OCI-LY7 (cell line): ENCODE results near the gene CD81. TPM values are rescaled to one million over a fixed set of nuclear protein-coding genes. Genes with fewer than 3 reads are reported as not detected.

Experiments
- BruUV-seq: library from RNA; stranded (reverse); fragments of 400-500 nt; replicated peaks from 2 replicates; lab custom pipeline; 2021; lab: Mats Ljungman, UMichigan
- CTCF ChIA-PET: fragments of 300-600 bp; sonication (Branson Sonifier 250); formaldehyde crosslinking; loops from one replicate; lab custom pipeline; 2022; ENCODE audit warnings: antibody characterized with exemption; ENCODE audit not compliant: unreplicated experiment; lab: Charles Lee
- POLR2A ChIA-PET: fragments of 300-600 bp; sonication (Branson Sonifier 250); formaldehyde crosslinking; loops from one replicate; lab custom pipeline; 2022; ENCODE audit warnings: antibody characterized with exemption; lab: Charles Lee
- DNase-seq: peaks from one replicate; pipeline ENCODE4 v3.0.0-alpha.2; 2015; ENCODE audit warnings: low spot score
- H2AFZ ChIP-seq: fragments of 200-600 bp; sonication (generic), shearing (Covaris generic); 2 replicates; pipeline ENCODE4 v1.6.1; 2014; ENCODE audit warnings: mild to moderate bottlenecking, antibody characterized with exemption, low read length, moderate library complexity
- H3K27ac ChIP-seq: fragments of 200-600 bp; sonication (generic); 2 replicates; pipeline ENCODE4 v1.5.1; 2014; ENCODE audit warnings: mixed run types, low read depth, mild to moderate bottlenecking, moderate library complexity, low read length, inconsistent platforms; ENCODE audit not compliant: poor library complexity, severe bottlenecking
- H3K36me3 ChIP-seq: fragments of 200-600 bp; sonication (generic); 2 replicates; pipeline ENCODE4 v1.6.1; 2014; ENCODE audit warnings: mild to moderate bottlenecking, antibody characterized with exemption, low read length, moderate library complexity, mixed read lengths; ENCODE audit not compliant: insufficient read depth
- H3K4me1 ChIP-seq: fragments of 200-600 bp; sonication (generic); 2 replicates; pipeline ENCODE4 v1.5.1; 2014; ENCODE audit warnings: mild to moderate bottlenecking, low read length; ENCODE audit not compliant: insufficient read depth, poor library complexity, severe bottlenecking
- H3K4me2 ChIP-seq: fragments of 200-600 bp; sonication (generic); 2 replicates; pipeline ENCODE4 v1.6.1; 2014; ENCODE audit warnings: mild to moderate bottlenecking, low read length
- H3K4me3 ChIP-seq: fragments of 200-600 bp; sonication (generic); 2 replicates; pipeline ENCODE4 v1.5.1; 2014; ENCODE audit warnings: mild to moderate bottlenecking, low read depth, low read length; ENCODE audit not compliant: poor library complexity, severe bottlenecking
- H3K79me2 ChIP-seq: fragments of 200-600 bp; sonication (generic); 2 replicates; pipeline ENCODE4 v1.6.1; 2016; ENCODE audit warnings: low read depth, mild to moderate bottlenecking, low read length, moderate library complexity, mixed read lengths; ENCODE audit not compliant: insufficient read depth
- H3K9me2 ChIP-seq: fragments of 200-600 bp; sonication (generic); 2 replicates; pipeline ENCODE4 v1.6.1; 2016; ENCODE audit warnings: mild to moderate bottlenecking, low read length, mixed read lengths; ENCODE audit not compliant: insufficient read depth
- H3K9me3 ChIP-seq: fragments of 200-600 bp; sonication (generic); 2 replicates; pipeline ENCODE4 v1.6.1; 2014; ENCODE audit warnings: mild to moderate bottlenecking, mixed run types, low read length, mixed read lengths
- H4K20me1 ChIP-seq: fragments of 200-600 bp; sonication (generic); 2 replicates; pipeline ENCODE4 v1.6.1; 2014; ENCODE audit warnings: mild to moderate bottlenecking, antibody characterized with exemption, low read length, moderate library complexity, mixed read lengths; ENCODE audit not compliant: insufficient read depth
- CTCF ChIP-seq: fragments of 200-600 bp; sonication (generic); conservative IDR thresholded peaks from 2 replicates; pipeline ENCODE4 v1.5.1; 2014; ENCODE audit warnings: mild to moderate bottlenecking, antibody characterized with exemption, low read length, moderate library complexity, mixed read lengths
- EZH2phosphoT487 ChIP-seq: fragments of 200-600 bp; sonication (generic); IDR thresholded peaks from 2 replicates; pipeline ENCODE4 v1.6.1; 2018; ENCODE audit warnings: low read depth, borderline replicate concordance, mild to moderate bottlenecking, mixed run types, antibody characterized with exemption, low read length, moderate library complexity, mixed read lengths
- intact Hi-C: fragments of 100-400 bp; cut with micrococcal nuclease; formaldehyde crosslinking; loops from one replicate; pipeline ENCODE4 v1.10.0; 2022; ENCODE audit not compliant: unreplicated experiment
- total RNA-seq, 2 experiments: library from RNA; depleted of rRNA in 1 of 2; stranded (reverse); fragments of >200 nt in 1 of 2; shearing (Covaris generic) in 1 of 2; gene quantifications; 2 replicates each; pipeline ENCODE4 v1.2.3, GENCODE V29; 2014 to 2022

CD81 gene
- total RNA-seq, 2 experiments from 2014 or later = 290 to 343 TPM

DNA sequence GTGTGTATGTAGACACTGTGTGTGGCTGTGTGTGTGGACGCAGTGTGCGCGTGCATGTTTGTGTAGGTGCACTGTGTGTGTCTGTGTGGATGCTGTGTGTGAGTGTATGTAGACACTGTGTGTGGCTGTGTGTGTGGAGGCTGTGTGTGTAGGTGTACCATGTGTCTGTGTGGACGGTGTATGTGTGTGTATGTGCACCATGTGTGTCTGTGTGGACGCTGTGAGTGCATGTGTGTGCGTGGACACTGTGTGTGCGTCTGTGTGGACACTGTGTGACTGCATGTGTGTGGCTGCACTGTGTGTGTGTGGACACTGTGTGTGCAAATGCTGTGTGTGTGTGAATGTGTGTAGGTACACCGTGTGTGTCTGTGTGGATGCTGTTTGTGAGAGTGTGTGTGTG lies 56.9 kb downstream of the CD81 start:
- intact Hi-C loops = no loop called here
- H3K4me2 ChIP-seq = no peak overlapping the region
- H3K79me2 ChIP-seq = no peaks in the 10 kb centered on the region
- H3K36me3 ChIP-seq = no peaks in the 10 kb centered on the region
- no peak overlapping the region for H3K4me3 ChIP-seq
- TF ChIP-seq CTCF (no peak), EZH2phosphoT487 (no peak)
- ChIA-PET CTCF (no interaction called here), POLR2A (no interaction called here)
- no peak overlapping the region for H3K27ac ChIP-seq
- no peak for DNase-seq
- no peaks in the 10 kb centered on the region for H3K4me1 ChIP-seq
- no TSS peak for BruUV-seq
- H2AFZ ChIP-seq = no peak overlapping the region
- no peaks in the 10 kb centered on the region for H4K20me1 ChIP-seq
- no peaks in the 10 kb centered on the region for H3K9me2 ChIP-seq
- no peaks in the 10 kb centered on the region for H3K9me3 ChIP-seq

- TF ChIP-seq EZH2phosphoT487 = no peak
- TF ChIP-seq CTCF = no peak
These were observed 57.6 kb downstream of the CD81 start for GRCh38 chr11:2434506-2435255.

GRCh38 chr11:2435288-2436012 lies 58.3 kb downstream of the CD81 start:
- Histone ChIP-seq H2AFZ (no peak overlapping the region), H4K20me1 (no peaks in the 10 kb centered on the region), H3K4me2 (no peak overlapping the region), H3K4me3 (no peak overlapping the region), H3K36me3 (no peaks in the 10 kb centered on the region), H3K9me2 (no peaks in the 10 kb centered on the region), H3K9me3 (no peaks in the 10 kb centered on the region), H3K79me2 (no peaks in the 10 kb centered on the region), H3K27ac (no peak overlapping the region), H3K4me1 (no peaks in the 10 kb centered on the region)
- TF ChIP-seq EZH2phosphoT487 (no peak), CTCF (no peak)
- no TSS peak for BruUV-seq
- no peak for DNase-seq
- intact Hi-C loops = no loop called here
- ChIA-PET POLR2A (no interaction called here), CTCF (no interaction called here)

More at GRCh38 chr11:2434506-2435255, 57.6 kb downstream of the CD81 start:
- Histone ChIP-seq H3K9me2 (no peaks in the 10 kb centered on the region), H3K4me2 (no peak overlapping the region), H3K27ac (no peak overlapping the region), H3K36me3 (no peaks in the 10 kb centered on the region), H3K4me1 (no peaks in the 10 kb centered on the region), H4K20me1 (no peaks in the 10 kb centered on the region), H2AFZ (no peak overlapping the region), H3K4me3 (no peak overlapping the region), H3K79me2 (no peaks in the 10 kb centered on the region), H3K9me3 (no peaks in the 10 kb centered on the region)
- DNase-seq = no peak
- ChIA-PET CTCF (no interaction called here), POLR2A (no interaction called here)
- intact Hi-C loops = no loop called here
- BruUV-seq = no TSS peak
